Endothelial cell of umbilical vein (primary cell): Measurements from ENCODE around the gene RMND5B. TPM values are rescaled to one million over a fixed set of nuclear protein-coding genes. Genes with fewer than 3 reads are reported as not detected.

Experiments
- BruUV-seq: library from RNA; stranded (reverse); fragments of 400-500 nt; replicated peaks from 2 replicates; lab custom pipeline; 2021; lab: Mats Ljungman, UMichigan
- CTCF ChIA-PET: fragments of 300-600, 350-600 bp; sonication (Branson Sonifier 250); formaldehyde crosslinking; loops from one replicate; lab custom pipeline; 2021; ENCODE audit warnings: antibody characterized with exemption, inconsistent platforms; lab: Charles Lee
- POLR2A ChIA-PET: fragments of 300-600, 350-600 bp; sonication (Branson Sonifier 250); formaldehyde crosslinking; loops from one replicate; lab custom pipeline; 2021; ENCODE audit warnings: antibody characterized with exemption, inconsistent platforms; lab: Charles Lee
- DNase-seq: peaks from one replicate; pipeline ENCODE4 v3.0.0-alpha.2; 2011; ENCODE audit warnings: low read depth, low spot score
- FAIRE-seq: peaks from 2 replicates; lab custom pipeline; 2011; peaks lifted over from hg19 to GRCh38; lab: Jason Lieb, UNC
- H2AFZ ChIP-seq: 2 replicates; pipeline ENCODE4 v1.6.0; 2012; ENCODE audit warnings: low read depth, low read length, control low read depth, inconsistent platforms
- H3K27ac ChIP-seq: 2 replicates; pipeline ENCODE4 v1.5.1; 2011; ENCODE audit warnings: low read depth, mild to moderate bottlenecking, control low read depth, low read length, moderate library complexity; ENCODE audit not compliant: insufficient read depth
- H3K27me3 ChIP-seq, 2 experiments: 2 replicates each; pipeline versions ENCODE4 v1.6.0 to v1.6.1; 2011; ENCODE audit warnings: low read length in 2 of 2, mixed read lengths in 1 of 2; ENCODE audit not compliant: control insufficient read depth in 2 of 2, insufficient read depth in 2 of 2
- H3K36me3 ChIP-seq, 2 experiments: 2 replicates in 1 of 2; 3 replicates in 1 of 2; pipeline ENCODE4 v1.5.1; 2011; ENCODE audit warnings: low read length in 2 of 2, mild to moderate bottlenecking in 1 of 2, moderate library complexity in 1 of 2; ENCODE audit not compliant: control insufficient read depth in 2 of 2, insufficient read depth in 2 of 2; ENCODE audit errors: extremely low read depth in 1 of 2
- H3K4me1 ChIP-seq: 3 replicates; pipeline ENCODE4 v1.5.1; 2011; ENCODE audit warnings: mild to moderate bottlenecking, low read length; ENCODE audit not compliant: control insufficient read depth, insufficient read depth; ENCODE audit errors: extremely low read depth
- H3K4me2 ChIP-seq: 2 replicates; pipeline ENCODE4 v1.6.1; 2011; ENCODE audit warnings: low read length, control low read depth, mixed read lengths; ENCODE audit not compliant: insufficient read depth
- H3K4me3 ChIP-seq, 3 experiments: fragments of 200-600 bp in 1 of 3; sonication (generic), shearing (Covaris generic) in 1 of 3; replicated peaks in 1 of 3; 2 replicates each; pipeline ENCODE4 v1.5.1; 2011 to 2016; ENCODE audit warnings: control low read depth in 3 of 3, low read length in 3 of 3, mild to moderate bottlenecking in 2 of 3, inconsistent platforms in 1 of 3, low read depth in 1 of 3, moderate library complexity in 1 of 3; ENCODE audit not compliant: insufficient read depth in 1 of 3
- H3K79me2 ChIP-seq: 2 replicates; pipeline ENCODE4 v1.6.0; 2012; ENCODE audit warnings: low read length, inconsistent platforms; ENCODE audit not compliant: control insufficient read depth, insufficient read depth
- H3K9ac ChIP-seq: replicated peaks from 2 replicates; pipeline ENCODE3; 2011; ENCODE audit warnings: low read length, control low read depth; ENCODE audit not compliant: insufficient read depth; ENCODE audit errors: extremely low read depth
- H3K9me1 ChIP-seq: replicated peaks from 3 replicates; pipeline ENCODE4 v1.6.0; 2011; ENCODE audit warnings: mild to moderate bottlenecking, low read length; ENCODE audit not compliant: control insufficient read depth, insufficient read depth; ENCODE audit errors: extremely low read depth
- H3K9me3 ChIP-seq: replicated peaks from 2 replicates; pipeline ENCODE4 v1.5.1; 2012; ENCODE audit warnings: low read length, inconsistent platforms; ENCODE audit not compliant: control insufficient read depth, insufficient read depth
- H4K20me1 ChIP-seq: replicated peaks from 2 replicates; pipeline ENCODE3; 2011; ENCODE audit warnings: mild to moderate bottlenecking, low read length; ENCODE audit not compliant: control insufficient read depth, insufficient read depth; ENCODE audit errors: extremely low read depth
- EZH2 ChIP-seq: IDR thresholded peaks from 2 replicates; pipeline ENCODE4 v1.6.1; 2012; ENCODE audit warnings: borderline replicate concordance, low read depth, mild to moderate bottlenecking, moderate library complexity, low read length, inconsistent platforms; ENCODE audit not compliant: severe bottlenecking
- FOS ChIP-seq: IDR thresholded peaks from 2 replicates; pipeline ENCODE4 v1.6.1; 2011; ENCODE audit warnings: mild to moderate bottlenecking, low read length, moderate library complexity, borderline replicate concordance; ENCODE audit not compliant: insufficient read depth
- GATA2 ChIP-seq: IDR thresholded peaks from 2 replicates; pipeline ENCODE4 v1.7.0; 2011; ENCODE audit warnings: low read depth, mild to moderate bottlenecking, moderate library complexity, mixed read lengths, low read length; ENCODE audit not compliant: insufficient read length, insufficient read depth
- JUN ChIP-seq: IDR thresholded peaks from 2 replicates; pipeline ENCODE4 v1.6.1; 2011; ENCODE audit warnings: borderline replicate concordance, low read depth; ENCODE audit not compliant: insufficient read length, insufficient read depth
- MYC ChIP-seq: IDR thresholded peaks from one replicate; pipeline ENCODE4 v1.6.1; 2011; ENCODE audit warnings: mild to moderate bottlenecking, low read depth, low read length
- POLR2A ChIP-seq: IDR thresholded peaks from 2 replicates; pipeline ENCODE4 v1.6.1; 2012; ENCODE audit warnings: low read depth, mild to moderate bottlenecking, control low read depth, low read length
- POLR2AphosphoS5 ChIP-seq: IDR thresholded peaks from 2 replicates; pipeline ENCODE4 v1.6.1; 2012; ENCODE audit warnings: low read depth, mild to moderate bottlenecking, control low read depth, low read length, moderate library complexity; ENCODE audit not compliant: insufficient read depth
- dilution Hi-C: fragments of 300-500 bp; cut with MboI; formaldehyde crosslinking; loops from one replicate; pipeline ENCODE4 v1.15.0; 2019; ENCODE audit warnings: low sequenced_read_pairs; ENCODE audit not compliant: extremely low pct_ligation_motif_present
- intact Hi-C: fragments of 100-400 bp; cut with micrococcal nuclease; formaldehyde crosslinking; loops from one replicate; pipeline ENCODE4 v1.10.0; 2022
- polyA plus RNA-seq, 4 experiments: library from polyadenylated mRNA; depleted of rRNA in 3 of 4; stranded (reverse) in 3 of 4; unstranded in 1 of 4; fragments of >200 nt; gene quantifications; 2 replicates each; pipeline versions ENCODE4 v1.2.1 to v1.2.3, GENCODE V29; 2011 to 2012; ENCODE audit warnings: missing spikeins in 1 of 4
- total RNA-seq: library from RNA; stranded (reverse); gene quantifications from 2 replicates; pipeline ENCODE4 v1.2.3, GENCODE V29; 2021
- TF ChIP-seq, protein P1 (sequence below), 2 donors: IDR thresholded peaks; 1 replicate in 1 of 2; 2 replicates in 1 of 2; pipeline ENCODE4 v1.5.1; 2011; ENCODE audit warnings: low read length in 2 of 2, mild to moderate bottlenecking in 2 of 2, moderate library complexity in 2 of 2, control low read depth in 1 of 2, inconsistent platforms in 1 of 2, low read depth in 1 of 2; ENCODE audit not compliant: insufficient read depth in 1 of 2; ENCODE audit errors: extremely low read depth in 1 of 2
- TF ChIP-seq, protein P2 (sequence below): IDR thresholded peaks from 2 replicates; pipeline ENCODE4 v1.6.1; 2011; ENCODE audit not compliant: insufficient read depth, insufficient read length

RMND5B gene
- total and polyA plus RNA-seq, 2 donors (not counting 3 experiments of a cell fraction or from before 2014, with no cell fraction given) = 38.2 to 40.2 TPM

GRCh38 chr5:178142642-178143041 lies 11.8 kb downstream of the RMND5B start:
- Histone ChIP-seq H2AFZ (no peak overlapping the region), H3K4me3 (no peak overlapping the region), H3K36me3 (peaks cover 8 to 32% of the 10 kb centered on the region in 2 experiments), H3K4me1 (no peaks in the 10 kb centered on the region), H3K79me2 (no peaks in the 10 kb centered on the region), H3K9me3 (no peaks in the 10 kb centered on the region), H3K9ac (no peak overlapping the region), H4K20me1 (no peaks in the 10 kb centered on the region), H3K27me3 (no peaks in the 10 kb centered on the region), H3K9me1 (no peaks in the 10 kb centered on the region), H3K27ac (no peak overlapping the region), H3K4me2 (no peak overlapping the region)
- CTCF ChIA-PET = interaction anchor here (0.6 to 11.5 kb wide), 5 partner anchors 11 to 66 kb away, joined by 3 to 200 read pairs (median 3); no protein-coding TSS in a partner anchor
- TF ChIP-seq GATA2 (no peak), FOS (no peak), MYC (no peak), POLR2AphosphoS5 (no peak), EZH2 (no peak), JUN (no peak), POLR2A (no peak)
- TF ChIP-seq, protein P1, sequence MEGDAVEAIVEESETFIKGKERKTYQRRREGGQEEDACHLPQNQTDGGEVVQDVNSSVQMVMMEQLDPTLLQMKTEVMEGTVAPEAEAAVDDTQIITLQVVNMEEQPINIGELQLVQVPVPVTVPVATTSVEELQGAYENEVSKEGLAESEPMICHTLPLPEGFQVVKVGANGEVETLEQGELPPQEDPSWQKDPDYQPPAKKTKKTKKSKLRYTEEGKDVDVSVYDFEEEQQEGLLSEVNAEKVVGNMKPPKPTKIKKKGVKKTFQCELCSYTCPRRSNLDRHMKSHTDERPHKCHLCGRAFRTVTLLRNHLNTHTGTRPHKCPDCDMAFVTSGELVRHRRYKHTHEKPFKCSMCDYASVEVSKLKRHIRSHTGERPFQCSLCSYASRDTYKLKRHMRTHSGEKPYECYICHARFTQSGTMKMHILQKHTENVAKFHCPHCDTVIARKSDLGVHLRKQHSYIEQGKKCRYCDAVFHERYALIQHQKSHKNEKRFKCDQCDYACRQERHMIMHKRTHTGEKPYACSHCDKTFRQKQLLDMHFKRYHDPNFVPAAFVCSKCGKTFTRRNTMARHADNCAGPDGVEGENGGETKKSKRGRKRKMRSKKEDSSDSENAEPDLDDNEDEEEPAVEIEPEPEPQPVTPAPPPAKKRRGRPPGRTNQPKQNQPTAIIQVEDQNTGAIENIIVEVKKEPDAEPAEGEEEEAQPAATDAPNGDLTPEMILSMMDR (IDR thresholded peaks at IDR 0.05; ENCODE audit: extremely low read depth in 1 of 2, insufficient read depth in 1 of 2, low read depth in 1 of 2, low read length in 2 of 2) = no peak
- TF ChIP-seq, protein P2, sequence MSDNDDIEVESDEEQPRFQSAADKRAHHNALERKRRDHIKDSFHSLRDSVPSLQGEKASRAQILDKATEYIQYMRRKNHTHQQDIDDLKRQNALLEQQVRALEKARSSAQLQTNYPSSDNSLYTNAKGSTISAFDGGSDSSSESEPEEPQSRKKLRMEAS = no peak
- BruUV-seq = no TSS peak
- FAIRE-seq = no peak
- dilution Hi-C loops = no loop called here
- intact Hi-C loops = no loop called here
- DNase-seq = no peak
- POLR2A ChIA-PET = interaction anchor here (0.5 to 0.7 kb wide), 2 partner anchors 24 to 26 kb away, joined by 5 to 7 read pairs; no protein-coding TSS in a partner anchor
